Natural killer cell (primary cell): ENCODE data around the gene WSCD2. TPM values are rescaled to one million over a fixed set of nuclear protein-coding genes. Genes with fewer than 3 reads are reported as not detected.

ENCODE experiments used
- ATAC-seq, 3 donors: fragments of 150-1000 bp in 2 of 3; fragments of 200-7000 bp in 1 of 3; cut with Tn5 transposase; 1 replicate in 1 of 3; 2 replicates in 2 of 3; pipeline ENCODE4 v1.10.0; 2021; ENCODE audit warnings: mild to moderate bottlenecking in 2 of 3, moderate library complexity in 2 of 3
- DNase-seq, 2 donors: peaks; one replicate each; pipeline versions ENCODE4 v3.0.0 to v3.0.0-alpha.2; 2013 to 2021; ENCODE audit warnings: mixed read lengths in 1 of 2
- H3K27ac ChIP-seq: one replicate; pipeline ENCODE4 v1.5.1; 2013; ENCODE audit warnings: mild to moderate bottlenecking, low read length
- H3K27me3 ChIP-seq: one replicate; pipeline ENCODE4 v1.6.1; 2013; ENCODE audit warnings: low read length; ENCODE audit not compliant: control insufficient read depth, insufficient read depth
- H3K36me3 ChIP-seq: one replicate; pipeline ENCODE4 v1.6.1; 2013; ENCODE audit warnings: low read length; ENCODE audit not compliant: control insufficient read depth, insufficient read depth
- H3K4me1 ChIP-seq: one replicate; pipeline ENCODE4 v1.6.1; 2013; ENCODE audit warnings: low read length; ENCODE audit not compliant: control insufficient read depth, insufficient read depth
- H3K4me3 ChIP-seq: one replicate; pipeline ENCODE4 v1.5.1; 2013; ENCODE audit warnings: low read length
- H3K9me3 ChIP-seq: one replicate; pipeline ENCODE4 v1.6.1; 2013; ENCODE audit warnings: low read length; ENCODE audit not compliant: control insufficient read depth, insufficient read depth
- H3K27ac Mint-ChIP-seq, 2 donors: one replicate each; pipeline ENCODE4 v1.8.0; 2022; ENCODE audit warnings: mild to moderate bottlenecking in 2 of 2, mixed read lengths in 2 of 2, moderate library complexity in 1 of 2
- H3K27me3 Mint-ChIP-seq, 2 donors: one replicate each; pipeline ENCODE4 v1.8.0; 2022; ENCODE audit warnings: low read depth in 2 of 2, mixed read lengths in 2 of 2
- H3K36me3 Mint-ChIP-seq: one replicate; pipeline ENCODE4 v1.8.0; 2022; ENCODE audit warnings: mixed read lengths
- H3K4me1 Mint-ChIP-seq, 2 donors: one replicate each; pipeline ENCODE4 v1.8.0; 2022; ENCODE audit warnings: mixed read lengths in 2 of 2
- H3K4me3 Mint-ChIP-seq: one replicate; pipeline ENCODE4 v1.8.0; 2022; ENCODE audit warnings: mild to moderate bottlenecking, moderate library complexity, mixed read lengths
- H3K9me3 Mint-ChIP-seq, 2 donors: one replicate each; pipeline ENCODE4 v1.8.0; 2022; ENCODE audit warnings: mixed read lengths in 2 of 2
- WGBS: methylation state at CpG from one replicate; pipeline ENCODE4 v1.1.7; 2013; ENCODE audit warnings: missing lambda C conversion rate; ENCODE audit not compliant: insufficient coverage; 5-methylcytosine and 5-hydroxymethylcytosine counted together
- intact Hi-C: fragments of 100-400 bp; cut with micrococcal nuclease; formaldehyde crosslinking; loops from one replicate; pipeline ENCODE4 v1.14.2; 2022
- total RNA-seq, 4 donors: library from RNA; stranded (reverse); fragments of 120-200 nt in 1 of 4; gene quantifications; one replicate each; pipeline versions ENCODE4 v1.2.3 to v1.2.4, GENCODE V29; 2013 to 2022
- TF ChIP-seq, protein P1 (sequence below): fragments of 200-600 bp; IDR thresholded peaks from one replicate; pipeline ENCODE4 v1.8.0; 2022; ENCODE audit warnings: antibody characterized with exemption

WSCD2 gene
- total RNA-seq, 3 donors from 2014 or later (not counting 1 experiment from before 2014, with no cell fraction given): 0.32 to 0.78 TPM; not detected in 1

DNA sequence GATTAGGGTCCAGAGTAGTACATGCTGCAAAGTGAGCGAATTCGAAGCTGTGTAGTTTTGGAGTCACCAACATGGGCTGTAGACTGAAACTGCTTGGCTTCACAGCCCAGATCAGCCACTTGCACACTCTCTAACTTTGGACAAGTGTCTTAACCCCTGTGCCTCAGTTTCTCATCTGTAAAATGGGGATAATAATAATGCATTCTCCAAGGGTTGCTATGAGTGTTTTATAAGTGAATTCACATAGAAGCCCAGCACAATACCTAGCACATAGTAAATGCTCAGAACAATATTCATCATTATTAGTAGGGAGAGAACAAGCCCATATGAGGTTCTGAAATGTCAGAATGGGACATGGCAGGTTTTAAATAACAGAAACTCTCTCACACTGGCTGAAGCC lies 10.4 kb downstream of the WSCD2 start:
- Histone ChIP-seq H3K9me3 (no peaks in the 10 kb centered on the region), H3K27me3 (no peaks in the 10 kb centered on the region), H3K4me3 (no peak overlapping the region), H3K4me1 (no peaks in the 10 kb centered on the region), H3K36me3 (no peaks in the 10 kb centered on the region), H3K27ac (no peak overlapping the region)
- H3K4me3 Mint-ChIP-seq: no peak overlapping the region
- H3K36me3 Mint-ChIP-seq: no peaks in the 10 kb centered on the region
- no peaks in the 10 kb centered on the region for H3K9me3 Mint-ChIP-seq
- ATAC-seq (no peak), DNase-seq (no peak)
- 95% methylated on average over 2 of the region's 2 CpGs for WGBS
- no peaks in the 10 kb centered on the region for H3K4me1 Mint-ChIP-seq
- TF ChIP-seq, protein P1, sequence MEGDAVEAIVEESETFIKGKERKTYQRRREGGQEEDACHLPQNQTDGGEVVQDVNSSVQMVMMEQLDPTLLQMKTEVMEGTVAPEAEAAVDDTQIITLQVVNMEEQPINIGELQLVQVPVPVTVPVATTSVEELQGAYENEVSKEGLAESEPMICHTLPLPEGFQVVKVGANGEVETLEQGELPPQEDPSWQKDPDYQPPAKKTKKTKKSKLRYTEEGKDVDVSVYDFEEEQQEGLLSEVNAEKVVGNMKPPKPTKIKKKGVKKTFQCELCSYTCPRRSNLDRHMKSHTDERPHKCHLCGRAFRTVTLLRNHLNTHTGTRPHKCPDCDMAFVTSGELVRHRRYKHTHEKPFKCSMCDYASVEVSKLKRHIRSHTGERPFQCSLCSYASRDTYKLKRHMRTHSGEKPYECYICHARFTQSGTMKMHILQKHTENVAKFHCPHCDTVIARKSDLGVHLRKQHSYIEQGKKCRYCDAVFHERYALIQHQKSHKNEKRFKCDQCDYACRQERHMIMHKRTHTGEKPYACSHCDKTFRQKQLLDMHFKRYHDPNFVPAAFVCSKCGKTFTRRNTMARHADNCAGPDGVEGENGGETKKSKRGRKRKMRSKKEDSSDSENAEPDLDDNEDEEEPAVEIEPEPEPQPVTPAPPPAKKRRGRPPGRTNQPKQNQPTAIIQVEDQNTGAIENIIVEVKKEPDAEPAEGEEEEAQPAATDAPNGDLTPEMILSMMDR: no peak
- intact Hi-C loops: no loop called here
- peaks cover 5 to 16% of the 10 kb centered on the region in 2 donors for H3K27me3 Mint-ChIP-seq
- H3K27ac Mint-ChIP-seq: no peak overlapping the region

DNA sequence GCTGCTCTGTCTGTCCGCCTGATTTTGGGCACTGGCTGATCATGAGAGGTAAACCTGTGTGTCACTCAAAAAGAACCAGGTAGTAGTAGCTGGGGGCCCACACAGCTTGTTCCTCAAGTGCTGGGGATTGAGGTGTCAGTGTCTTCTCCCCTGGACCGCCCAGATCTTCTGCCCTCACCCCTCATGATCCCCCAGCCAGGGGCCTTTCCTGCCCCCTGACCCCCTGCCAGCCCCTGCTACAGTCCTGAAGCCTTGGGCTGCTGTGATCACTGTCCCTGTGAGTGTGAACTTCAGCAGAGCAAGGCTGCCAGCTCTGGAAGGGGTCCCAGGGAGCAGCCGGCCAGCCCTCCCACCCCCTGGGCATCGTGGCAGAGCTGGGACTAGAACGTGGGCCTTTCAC lies 11.4 kb downstream of the WSCD2 start:
- no peaks in the 10 kb centered on the region for H3K9me3 Mint-ChIP-seq
- no peaks in the 10 kb centered on the region for H3K36me3 Mint-ChIP-seq
- no peak overlapping the region for H3K27ac ChIP-seq
- TF ChIP-seq, protein P1: no peak
- H3K27me3 ChIP-seq: no peaks in the 10 kb centered on the region
- no peaks in the 10 kb centered on the region for H3K4me1 Mint-ChIP-seq
- intact Hi-C loops: no loop called here
- no peaks in the 10 kb centered on the region for H3K36me3 ChIP-seq
- no peaks in the 10 kb centered on the region for H3K4me1 ChIP-seq
- H3K9me3 ChIP-seq: no peaks in the 10 kb centered on the region
- H3K27me3 Mint-ChIP-seq: peaks cover 3 to 12% of the 10 kb centered on the region in 2 donors
- no peak overlapping the region for H3K4me3 ChIP-seq
- WGBS: 77% methylated on average over 5 of the region's 5 CpGs
- no peak for ATAC-seq
- no peak for DNase-seq
- no peak overlapping the region for H3K27ac Mint-ChIP-seq
- H3K4me3 Mint-ChIP-seq: no peak overlapping the region

DNA sequence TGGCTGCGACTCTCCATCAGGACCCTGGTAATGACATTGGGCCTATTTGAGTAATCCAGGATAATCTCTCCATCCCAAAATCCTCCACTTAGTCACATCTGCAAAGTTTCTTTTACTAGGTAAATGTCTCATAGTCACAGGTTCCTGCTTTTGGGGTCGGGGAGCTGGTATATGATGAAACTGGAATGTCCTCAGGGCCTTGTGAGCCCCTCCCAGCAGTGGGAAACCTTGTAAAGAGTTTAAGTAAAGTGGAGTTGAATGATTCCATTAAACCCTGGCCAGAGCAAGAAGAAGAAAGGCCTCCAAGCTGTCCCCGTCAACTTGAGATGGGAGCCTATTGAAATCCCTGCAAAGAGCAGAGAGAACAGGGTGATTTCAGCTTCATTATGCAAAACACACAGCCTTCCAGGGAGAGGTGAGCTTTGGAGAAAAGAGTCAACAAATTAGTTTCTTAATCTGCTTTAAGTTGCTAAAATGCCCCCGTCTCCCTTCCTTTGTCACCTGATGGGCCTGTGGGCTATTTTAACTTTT lies 12.6 kb downstream of the WSCD2 start:
- no peaks in the 10 kb centered on the region for H3K27me3 ChIP-seq
- no peak overlapping the region for H3K4me3 ChIP-seq
- Mint-ChIP-seq H3K27me3 (peaks cover 6 to 12% of the 10 kb centered on the region in 2 donors), H3K36me3 (no peaks in the 10 kb centered on the region), H3K4me1 (no peaks in the 10 kb centered on the region), H3K9me3 (no peaks in the 10 kb centered on the region), H3K4me3 (no peak overlapping the region), H3K27ac (no peak overlapping the region)
- intact Hi-C loops: no loop called here
- H3K27ac ChIP-seq: no peak overlapping the region
- WGBS: 81% methylated on average over 3 of the region's 4 CpGs
- no peaks in the 10 kb centered on the region for H3K36me3 ChIP-seq
- H3K4me1 ChIP-seq: no peaks in the 10 kb centered on the region
- DNase-seq (no peak), ATAC-seq (no peak)
- TF ChIP-seq, protein P1: no peak
- no peaks in the 10 kb centered on the region for H3K9me3 ChIP-seq

DNA sequence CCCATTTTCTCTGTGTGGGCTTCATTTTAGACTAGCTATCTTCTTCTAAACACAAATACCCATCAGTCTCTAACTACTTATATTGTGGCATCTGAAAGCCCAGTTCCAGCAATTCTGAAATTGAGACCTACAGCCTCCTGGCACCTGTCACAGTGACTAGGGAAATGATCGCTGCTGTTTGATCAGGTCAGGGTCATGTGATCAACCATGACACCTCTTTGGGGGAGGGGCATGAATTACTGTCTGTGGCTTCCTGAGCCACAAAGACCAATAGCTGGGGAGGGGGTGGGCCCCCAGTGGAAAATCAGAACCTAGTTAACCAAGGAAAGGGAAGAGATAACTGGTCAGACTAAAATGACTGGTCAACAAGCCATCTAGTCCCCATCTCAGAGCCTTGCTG lies 14.1 kb downstream of the WSCD2 start:
- 63% methylated on average over 1 of the region's 1 CpG for WGBS
- no peaks in the 10 kb centered on the region for H3K36me3 Mint-ChIP-seq

More for the DNA sequence above, 14.1 kb downstream of the WSCD2 start:
- Mint-ChIP-seq H3K9me3 (no peaks in the 10 kb centered on the region), H3K27me3 (peaks cover 8 to 12% of the 10 kb centered on the region in 2 donors), H3K27ac (no peak overlapping the region), H3K4me3 (no peak overlapping the region), H3K4me1 (no peaks in the 10 kb centered on the region)
- Histone ChIP-seq H3K36me3 (no peaks in the 10 kb centered on the region), H3K9me3 (no peaks in the 10 kb centered on the region), H3K27me3 (no peaks in the 10 kb centered on the region), H3K4me1 (no peaks in the 10 kb centered on the region), H3K4me3 (no peak overlapping the region), H3K27ac (no peak overlapping the region)
- TF ChIP-seq, protein P1: no peak
- no peak for DNase-seq
- ATAC-seq: no peak
- intact Hi-C loops: no loop called here
